Liver (tissue), 3 donors: ENCODE measurements around the gene C22orf31.

ENCODE experiments used
- CTCF ChIP-seq: fragments of 150-350 bp; IDR thresholded peaks from 2 replicates; pipeline ENCODE4 v1.5.1; 2017; ENCODE audit warnings: improper control_type of control experiment, low read depth, low read length; ENCODE audit not compliant: missing input control
- FOXA1 ChIP-seq: IDR thresholded peaks from 2 replicates; pipeline ENCODE4 v1.6.1; 2016; ENCODE audit warnings: antibody characterized with exemption
- JUND ChIP-seq, 2 donors: IDR thresholded peaks; 2 replicates each; pipeline ENCODE4 v1.6.1; 2016; ENCODE audit warnings: antibody characterized with exemption in 2 of 2
- NR2F2 ChIP-seq: IDR thresholded peaks from 2 replicates; pipeline ENCODE4 v1.6.1; 2016; ENCODE audit warnings: antibody characterized with exemption
- REST ChIP-seq: IDR thresholded peaks from 2 replicates; pipeline ENCODE4 v1.6.1; 2016; ENCODE audit warnings: antibody characterized with exemption, mild to moderate bottlenecking
- RXRA ChIP-seq, 2 donors: IDR thresholded peaks; 2 replicates each; pipeline ENCODE4 v1.6.1; 2017 to 2018; ENCODE audit warnings: antibody characterized with exemption in 2 of 2, mild to moderate bottlenecking in 1 of 2
- SP1 ChIP-seq: IDR thresholded peaks from 2 replicates; pipeline ENCODE4 v1.6.1; 2018; ENCODE audit warnings: antibody characterized with exemption, mild to moderate bottlenecking
- TAF1 ChIP-seq: conservative IDR thresholded peaks from 2 replicates; pipeline ENCODE4 v1.6.1; 2016; ENCODE audit warnings: antibody characterized with exemption, mild to moderate bottlenecking
- YY1 ChIP-seq: IDR thresholded peaks from 2 replicates; pipeline ENCODE4 v1.6.1; 2016; ENCODE audit warnings: antibody characterized with exemption, mild to moderate bottlenecking
- donor health status: healthy.
- donor health status: healthy.

- TF ChIP-seq CTCF (no peak), JUND (IDR thresholded peaks at IDR 0.05) (no peak), SP1 (no peak), TAF1 (no peak), REST (no peak), YY1 (peak; percentile 55), NR2F2 (no peak), FOXA1 (no peak), RXRA (IDR thresholded peaks at IDR 0.05) (peak; percentile 5 to 74)
Observed at GRCh38 chr22:29073618-29074275, 12.1 kb upstream of the C22orf31 start.
